Measurements from ENCODE around the gene PDX1. TPM values are rescaled to one million over a fixed set of nuclear protein-coding genes. Genes with fewer than 3 reads are reported as not detected.

PDX1 gene
- total RNA-seq, 5 donors from 2014 or later (not counting 1 experiment from before 2014, with no cell fraction given) = not detected

DNA sequence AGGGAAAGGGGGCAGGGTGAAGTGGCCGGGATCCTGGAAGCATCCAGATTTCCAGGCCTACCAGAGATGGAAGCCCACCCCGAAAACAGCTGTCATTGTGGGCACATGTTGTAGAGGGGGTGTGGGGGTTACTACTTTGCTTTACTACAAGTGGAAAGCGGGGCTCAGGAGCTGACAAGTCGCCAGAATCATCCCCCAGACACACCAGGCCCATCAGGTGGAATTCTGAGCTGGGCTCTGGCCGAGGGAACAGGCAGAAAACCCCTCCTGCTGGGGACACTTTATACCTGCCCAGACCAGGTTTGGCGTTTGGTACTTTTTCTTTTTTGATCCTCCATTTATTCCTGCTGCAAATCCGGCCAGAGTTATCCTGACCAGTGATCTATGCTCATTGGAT is 45.5 kb downstream of the PDX1 start:
- Mint-ChIP-seq H3K36me3 (no peaks in the 10 kb centered on the region), H3K9me3 (no peaks in the 10 kb centered on the region), H3K27me3 (peaks cover 50 to 80% of the 10 kb centered on the region in 2 donors), H3K27ac (no peak overlapping the region), H3K4me3 (no peak overlapping the region), H3K4me1 (peaks cover 22 to 34% (median 33%) of the 10 kb centered on the region in 3 donors)
- no peaks in the 10 kb centered on the region for H3K9me3 ChIP-seq
- 60% methylated on average over 3 of the region's 7 CpGs for WGBS (ENCODE audit: insufficient coverage)
- DNase-seq (no peak), ATAC-seq (replicated peaks in 1 of 4) (no peak)
- H3K4me3 ChIP-seq (ENCODE audit: control insufficient read depth in 1 of 2, extremely low read depth in 1 of 2, low read length in 1 of 2) = no peak overlapping the region
- H3K27me3 ChIP-seq (replicated peaks in 1 of 2; ENCODE audit: control insufficient read depth in 2 of 2, extremely low read depth in 1 of 2, insufficient read depth in 2 of 2, low read length in 1 of 2) = peaks cover 20 to 83% of the 10 kb centered on the region in 2 experiments
- H3K4me1 ChIP-seq (ENCODE audit: control insufficient read depth in 1 of 2, extremely low read depth in 1 of 2, insufficient read depth in 2 of 2, low read length in 2 of 2) = peaks cover 0 to 26% of the 10 kb centered on the region in 2 experiments
- no peaks in the 10 kb centered on the region for H3K36me3 ChIP-seq (ENCODE audit: control insufficient read depth in 2 of 2, extremely low read depth in 1 of 2, insufficient read depth in 1 of 2, low read length in 1 of 2)
- ChIA-PET POLR2A (no interaction called here), CTCF (no interaction called here)
- H3K27ac ChIP-seq (ENCODE audit: low read length) = no peak overlapping the region

DNA sequence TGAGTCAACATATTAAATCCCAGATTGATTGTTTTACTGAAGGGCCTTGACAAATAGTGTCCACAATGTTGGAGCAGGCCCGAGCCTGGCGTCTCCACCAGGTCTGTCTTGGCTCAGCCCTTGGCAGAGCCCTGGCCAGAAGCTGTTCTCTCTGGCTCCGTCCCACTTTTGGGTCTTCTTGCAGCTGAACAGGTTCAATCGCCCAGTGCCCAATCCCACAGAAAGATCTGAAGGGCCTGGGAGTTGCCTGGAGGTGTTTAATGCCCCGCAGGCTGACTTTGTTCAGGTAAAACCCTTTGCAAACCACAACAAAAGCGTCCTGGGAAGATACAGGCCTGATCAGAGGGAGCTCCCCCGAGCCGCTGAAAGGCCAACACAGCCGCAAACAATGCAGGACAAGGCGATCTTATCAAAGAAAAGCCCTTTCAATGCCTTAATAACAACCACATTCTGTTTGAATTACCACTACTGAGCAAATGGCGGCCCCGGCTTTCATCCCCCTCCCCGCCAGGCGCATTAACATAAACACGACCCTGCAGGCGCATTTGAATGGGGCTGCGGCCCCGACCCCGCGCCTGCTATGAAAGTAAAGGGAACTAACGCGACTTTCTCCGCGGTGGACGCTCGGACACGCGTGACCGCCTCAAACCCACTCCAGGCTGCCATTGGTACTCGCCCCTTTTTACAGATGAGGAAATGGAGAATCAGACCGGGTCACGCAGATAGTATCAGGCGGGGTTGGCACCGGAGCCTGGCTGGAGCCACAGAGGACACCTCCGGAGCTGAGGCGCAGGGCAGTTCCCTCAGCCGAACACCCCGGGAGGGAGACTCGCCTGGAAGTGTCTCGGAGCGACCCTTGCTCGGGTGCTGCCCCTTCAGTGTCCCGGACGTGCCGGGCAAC is 46.2 kb downstream of the PDX1 start:
- Histone ChIP-seq H3K4me3 (ENCODE audit: control insufficient read depth in 1 of 2, extremely low read depth in 1 of 2, low read length in 1 of 2) (no peak overlapping the region), H3K27ac (ENCODE audit: low read length) (no peak overlapping the region), H3K4me1 (ENCODE audit: control insufficient read depth in 1 of 2, extremely low read depth in 1 of 2, insufficient read depth in 2 of 2, low read length in 2 of 2) (peaks cover 0 to 21% of the 10 kb centered on the region in 2 experiments), H3K9me3 (no peaks in the 10 kb centered on the region), H3K36me3 (ENCODE audit: control insufficient read depth in 2 of 2, extremely low read depth in 1 of 2, insufficient read depth in 1 of 2, low read length in 1 of 2) (no peaks in the 10 kb centered on the region), H3K27me3 (replicated peaks in 1 of 2; ENCODE audit: control insufficient read depth in 2 of 2, extremely low read depth in 1 of 2, insufficient read depth in 2 of 2, low read length in 1 of 2) (peaks cover 21 to 84% of the 10 kb centered on the region in 2 experiments)
- Mint-ChIP-seq H3K9me3 (no peaks in the 10 kb centered on the region), H3K27me3 (peaks cover 55 to 86% of the 10 kb centered on the region in 2 donors), H3K27ac (no peak overlapping the region), H3K36me3 (no peaks in the 10 kb centered on the region), H3K4me1 (peaks cover 22 to 35% (median 31%) of the 10 kb centered on the region in 3 donors), H3K4me3 (peak overlapping the region in 1 of 3 donors; percentile 33)
- no peak for ATAC-seq (replicated peaks in 1 of 4)
- 14% methylated on average over 45 of the region's 45 CpGs for WGBS (ENCODE audit: insufficient coverage)
- ChIA-PET POLR2A (no interaction called here), CTCF (no interaction called here)
- no peak for DNase-seq

DNA sequence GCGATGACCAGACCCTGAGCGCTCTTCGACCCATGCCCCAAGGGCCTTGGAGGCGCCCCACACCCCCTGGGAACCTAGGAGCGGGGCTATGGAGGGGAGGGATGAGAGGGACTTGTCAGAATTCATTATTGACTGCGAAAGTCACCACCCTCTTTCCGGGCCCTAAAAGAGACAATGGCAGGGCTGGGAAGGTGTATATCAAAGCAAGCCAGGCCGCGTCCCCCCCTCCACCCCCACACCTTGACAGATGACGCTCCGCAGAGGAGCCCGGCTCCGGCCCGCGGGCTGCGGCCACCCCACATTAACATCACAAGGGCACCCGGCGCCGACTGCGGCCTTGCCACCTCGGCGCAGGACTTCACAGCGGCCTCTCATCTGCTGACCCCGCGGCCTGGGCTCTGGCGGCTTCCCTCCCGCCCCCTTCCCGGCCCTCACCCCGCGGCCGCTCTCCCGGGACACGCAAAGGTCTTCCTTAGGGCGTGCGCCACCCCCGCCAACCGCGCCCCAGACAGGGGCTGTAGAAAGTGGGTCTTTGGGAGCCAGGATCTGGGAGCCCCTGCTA is 46.9 kb downstream of the PDX1 start:
- Histone ChIP-seq H3K27ac (ENCODE audit: low read length) (no peak overlapping the region), H3K27me3 (replicated peaks in 1 of 2; ENCODE audit: control insufficient read depth in 2 of 2, extremely low read depth in 1 of 2, insufficient read depth in 2 of 2, low read length in 1 of 2) (peaks cover 23 to 84% of the 10 kb centered on the region in 2 experiments), H3K36me3 (ENCODE audit: control insufficient read depth in 2 of 2, extremely low read depth in 1 of 2, insufficient read depth in 1 of 2, low read length in 1 of 2) (no peaks in the 10 kb centered on the region), H3K4me1 (ENCODE audit: control insufficient read depth in 1 of 2, extremely low read depth in 1 of 2, insufficient read depth in 2 of 2, low read length in 2 of 2) (peaks cover 0 to 17% of the 10 kb centered on the region in 2 experiments), H3K4me3 (ENCODE audit: control insufficient read depth in 1 of 2, extremely low read depth in 1 of 2, low read length in 1 of 2) (no peak overlapping the region), H3K9me3 (no peaks in the 10 kb centered on the region)
- Mint-ChIP-seq H3K36me3 (no peaks in the 10 kb centered on the region), H3K27me3 (peaks cover 60 to 86% of the 10 kb centered on the region in 2 donors), H3K4me3 (peak overlapping the region in 1 of 3 donors; percentile 60), H3K9me3 (no peaks in the 10 kb centered on the region), H3K4me1 (peaks cover 22 to 32% (median 26%) of the 10 kb centered on the region in 3 donors), H3K27ac (no peak overlapping the region)
- WGBS (ENCODE audit: insufficient coverage) = 8% methylated on average over 27 of the region's 38 CpGs
- ATAC-seq (replicated peaks in 1 of 4) (no peak), DNase-seq (no peak)
- POLR2A ChIA-PET = no interaction called here
- CTCF ChIA-PET = no interaction called here

DNA sequence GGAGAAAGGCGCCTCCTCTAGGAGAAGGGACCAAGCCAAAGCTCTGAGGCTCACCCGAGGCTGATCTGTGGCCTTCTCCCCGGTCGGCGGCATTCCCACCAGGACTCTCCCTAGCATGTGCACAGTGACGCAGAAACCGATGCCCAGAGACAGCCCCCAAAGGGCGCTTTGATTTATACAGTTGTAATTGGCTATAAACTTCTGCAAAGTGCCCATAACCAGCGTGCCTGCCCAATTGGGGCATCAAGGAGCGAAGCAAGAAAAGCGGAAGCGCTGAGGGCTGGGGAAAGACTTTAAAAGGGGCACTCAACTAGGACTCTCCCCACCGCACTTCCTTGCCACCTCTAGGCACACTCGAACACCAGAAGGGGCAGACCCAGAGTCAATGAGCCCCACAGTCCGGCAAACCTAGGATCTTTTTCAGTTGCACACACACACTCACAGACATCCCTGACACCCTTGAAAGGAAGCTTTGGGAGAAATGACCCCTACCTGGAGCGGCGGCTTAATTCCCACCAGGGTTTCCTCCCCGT is 47.5 kb downstream of the PDX1 start:
- Mint-ChIP-seq H3K4me1 (peaks cover 22 to 29% (median 25%) of the 10 kb centered on the region in 3 donors), H3K36me3 (no peaks in the 10 kb centered on the region), H3K27me3 (peaks cover 57 to 86% of the 10 kb centered on the region in 2 donors), H3K9me3 (no peaks in the 10 kb centered on the region), H3K4me3 (peak overlapping the region in 2 of 3 donors; percentile 17 to 60), H3K27ac (no peak overlapping the region)
- Histone ChIP-seq H3K9me3 (no peaks in the 10 kb centered on the region), H3K4me3 (ENCODE audit: control insufficient read depth in 1 of 2, extremely low read depth in 1 of 2, low read length in 1 of 2) (no peak overlapping the region), H3K4me1 (ENCODE audit: control insufficient read depth in 1 of 2, extremely low read depth in 1 of 2, insufficient read depth in 2 of 2, low read length in 2 of 2) (peaks cover 0 to 17% of the 10 kb centered on the region in 2 experiments), H3K27me3 (replicated peaks in 1 of 2; ENCODE audit: control insufficient read depth in 2 of 2, extremely low read depth in 1 of 2, insufficient read depth in 2 of 2, low read length in 1 of 2) (peaks cover 23 to 87% of the 10 kb centered on the region in 2 experiments), H3K27ac (ENCODE audit: low read length) (no peak overlapping the region), H3K36me3 (ENCODE audit: control insufficient read depth in 2 of 2, extremely low read depth in 1 of 2, insufficient read depth in 1 of 2, low read length in 1 of 2) (no peaks in the 10 kb centered on the region)
- no peak for DNase-seq
- peak in 1 of 4 experiments; percentile 15 for ATAC-seq (replicated peaks in 1 of 4)
- ChIA-PET POLR2A (no interaction called here), CTCF (interaction anchor here (0.7 to 1.1 kb wide), 2 partner anchors 11 to 19 kb away, joined by 3 read pairs; no protein-coding TSS in a partner anchor)
- WGBS (ENCODE audit: insufficient coverage) = 0% methylated on average over 9 of the region's 18 CpGs

DNA sequence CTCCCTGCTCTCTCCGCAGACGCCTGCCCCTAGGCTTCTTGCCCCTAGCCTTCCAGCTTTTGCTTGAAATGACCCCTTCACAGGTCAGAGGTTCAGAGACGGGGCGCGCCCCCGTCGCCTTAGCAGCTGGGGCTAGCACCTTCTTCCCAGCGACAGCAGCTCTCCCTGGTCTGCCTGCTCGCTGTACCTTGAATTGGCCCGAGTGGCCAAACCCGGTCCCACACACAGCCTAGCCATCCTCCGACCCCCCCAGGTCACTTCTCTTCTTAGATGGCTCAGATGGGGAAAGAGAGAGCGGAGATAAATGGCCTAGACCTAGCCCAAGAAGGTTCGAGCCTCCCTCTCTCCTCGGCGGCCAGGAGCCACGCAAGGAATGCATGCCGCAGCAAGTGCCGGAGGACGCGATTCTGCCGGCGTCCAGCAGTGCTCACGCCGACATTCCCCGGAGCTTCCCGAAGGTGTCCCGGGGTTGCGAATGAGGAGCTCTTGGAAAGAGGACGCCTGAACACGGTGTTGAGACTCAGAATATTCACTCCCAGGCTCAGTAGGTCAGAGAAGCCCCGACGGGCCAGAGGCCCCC is 48.0 kb downstream of the PDX1 start:
- Mint-ChIP-seq H3K27me3 (peaks cover 54 to 87% of the 10 kb centered on the region in 2 donors), H3K4me3 (peak overlapping the region in 2 of 3 donors; percentile 25 to 60), H3K4me1 (peaks cover 22 to 27% (median 25%) of the 10 kb centered on the region in 3 donors), H3K9me3 (no peaks in the 10 kb centered on the region), H3K27ac (peak overlapping the region in 1 of 2 donors; percentile 15), H3K36me3 (no peaks in the 10 kb centered on the region)
- Histone ChIP-seq H3K27ac (ENCODE audit: low read length) (no peak overlapping the region), H3K36me3 (ENCODE audit: control insufficient read depth in 2 of 2, extremely low read depth in 1 of 2, insufficient read depth in 1 of 2, low read length in 1 of 2) (no peaks in the 10 kb centered on the region), H3K9me3 (no peaks in the 10 kb centered on the region), H3K4me1 (ENCODE audit: control insufficient read depth in 1 of 2, extremely low read depth in 1 of 2, insufficient read depth in 2 of 2, low read length in 2 of 2) (peaks cover 0 to 17% of the 10 kb centered on the region in 2 experiments), H3K4me3 (ENCODE audit: control insufficient read depth in 1 of 2, extremely low read depth in 1 of 2, low read length in 1 of 2) (no peak overlapping the region), H3K27me3 (replicated peaks in 1 of 2; ENCODE audit: control insufficient read depth in 2 of 2, extremely low read depth in 1 of 2, insufficient read depth in 2 of 2, low read length in 1 of 2) (peaks cover 23 to 87% of the 10 kb centered on the region in 2 experiments)
- ATAC-seq (replicated peaks in 1 of 4) (no peak), DNase-seq (no peak)
- POLR2A ChIA-PET = no interaction called here
- WGBS (ENCODE audit: insufficient coverage) = 9% methylated on average over 27 of the region's 33 CpGs
- CTCF ChIA-PET = interaction anchor here (0.7 to 1.1 kb wide), 2 partner anchors 11 to 18 kb away, joined by 3 read pairs; no protein-coding TSS in a partner anchor
